PFSK-1 (cell line): ENCODE results near the gene STK26.

Experiments used
- FOXP2 ChIP-seq: optimal IDR thresholded peaks from 2 replicates; pipeline ENCODE3; 2011; ENCODE audit warnings: borderline replicate concordance, control low read depth, inconsistent platforms; ENCODE audit not compliant: insufficient read depth; ENCODE audit errors: extremely low read length, extremely low read depth
- POLR2AphosphoS5 ChIP-seq: IDR thresholded peaks from 2 replicates; pipeline ENCODE4 v1.6.1; 2012; ENCODE audit warnings: low read depth, mild to moderate bottlenecking, control low read depth, low read length, moderate library complexity
- SIN3A ChIP-seq: IDR thresholded peaks from 2 replicates; pipeline ENCODE4 v1.6.1; 2012; ENCODE audit warnings: mild to moderate bottlenecking, low read length, moderate library complexity, borderline replicate concordance; ENCODE audit not compliant: insufficient read depth
- TAF1 ChIP-seq: IDR thresholded peaks from 2 replicates; pipeline ENCODE4 v1.6.1; 2012; ENCODE audit warnings: low read length, control low read depth, borderline replicate concordance; ENCODE audit not compliant: insufficient read depth
- TF ChIP-seq, protein P1 (sequence below), 2 experiments: IDR thresholded peaks; 2 replicates each; pipeline versions ENCODE4 v1.6.1 to v1.8.0; 2011 to 2012; ENCODE audit warnings: low read depth in 2 of 2, low read length in 2 of 2, control low read depth in 1 of 2, inconsistent platforms in 1 of 2, mild to moderate bottlenecking in 1 of 2, moderate library complexity in 1 of 2; ENCODE audit not compliant: insufficient read depth in 1 of 2

STK26 gene

DNA sequence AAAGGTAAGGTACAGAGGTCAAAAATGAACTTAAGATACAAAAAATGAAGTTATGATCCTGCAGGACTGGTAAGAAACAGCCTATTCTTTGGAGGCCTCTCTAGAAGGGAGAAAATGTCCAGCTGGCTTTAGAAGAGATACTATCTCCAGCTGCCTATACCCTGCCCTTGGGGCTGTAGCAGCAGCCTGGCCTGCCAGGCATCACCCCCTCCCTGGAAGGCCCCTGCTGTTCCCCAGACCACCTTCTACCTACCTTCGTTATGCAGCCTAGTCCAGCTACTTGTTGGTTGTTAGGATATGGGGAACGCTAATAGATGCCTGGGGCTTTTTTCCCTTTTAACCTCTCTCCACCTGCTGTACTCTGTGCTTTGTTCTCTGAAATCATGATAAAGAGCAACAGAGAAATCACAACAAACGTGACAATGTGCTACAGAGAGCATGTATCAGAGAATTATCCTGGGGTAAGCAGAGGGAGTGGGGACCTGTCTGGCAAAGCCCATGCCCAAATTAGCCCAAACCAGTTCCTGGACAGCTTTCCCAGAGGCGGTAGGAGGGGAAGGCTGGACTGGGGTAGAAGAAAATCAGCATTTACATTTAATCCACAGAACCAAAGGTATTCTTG is 70.2 kb downstream of the STK26 start:
- TF ChIP-seq, protein P1, sequence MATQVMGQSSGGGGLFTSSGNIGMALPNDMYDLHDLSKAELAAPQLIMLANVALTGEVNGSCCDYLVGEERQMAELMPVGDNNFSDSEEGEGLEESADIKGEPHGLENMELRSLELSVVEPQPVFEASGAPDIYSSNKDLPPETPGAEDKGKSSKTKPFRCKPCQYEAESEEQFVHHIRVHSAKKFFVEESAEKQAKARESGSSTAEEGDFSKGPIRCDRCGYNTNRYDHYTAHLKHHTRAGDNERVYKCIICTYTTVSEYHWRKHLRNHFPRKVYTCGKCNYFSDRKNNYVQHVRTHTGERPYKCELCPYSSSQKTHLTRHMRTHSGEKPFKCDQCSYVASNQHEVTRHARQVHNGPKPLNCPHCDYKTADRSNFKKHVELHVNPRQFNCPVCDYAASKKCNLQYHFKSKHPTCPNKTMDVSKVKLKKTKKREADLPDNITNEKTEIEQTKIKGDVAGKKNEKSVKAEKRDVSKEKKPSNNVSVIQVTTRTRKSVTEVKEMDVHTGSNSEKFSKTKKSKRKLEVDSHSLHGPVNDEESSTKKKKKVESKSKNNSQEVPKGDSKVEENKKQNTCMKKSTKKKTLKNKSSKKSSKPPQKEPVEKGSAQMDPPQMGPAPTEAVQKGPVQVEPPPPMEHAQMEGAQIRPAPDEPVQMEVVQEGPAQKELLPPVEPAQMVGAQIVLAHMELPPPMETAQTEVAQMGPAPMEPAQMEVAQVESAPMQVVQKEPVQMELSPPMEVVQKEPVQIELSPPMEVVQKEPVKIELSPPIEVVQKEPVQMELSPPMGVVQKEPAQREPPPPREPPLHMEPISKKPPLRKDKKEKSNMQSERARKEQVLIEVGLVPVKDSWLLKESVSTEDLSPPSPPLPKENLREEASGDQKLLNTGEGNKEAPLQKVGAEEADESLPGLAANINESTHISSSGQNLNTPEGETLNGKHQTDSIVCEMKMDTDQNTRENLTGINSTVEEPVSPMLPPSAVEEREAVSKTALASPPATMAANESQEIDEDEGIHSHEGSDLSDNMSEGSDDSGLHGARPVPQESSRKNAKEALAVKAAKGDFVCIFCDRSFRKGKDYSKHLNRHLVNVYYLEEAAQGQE (IDR thresholded peaks at IDR 0.05; ENCODE audit: insufficient read depth in 1 of 2, low read depth in 2 of 2, low read length in 2 of 2), result no peak
- TF ChIP-seq POLR2AphosphoS5 (no peak), FOXP2 (no peak), SIN3A (no peak), TAF1 (no peak)

DNA sequence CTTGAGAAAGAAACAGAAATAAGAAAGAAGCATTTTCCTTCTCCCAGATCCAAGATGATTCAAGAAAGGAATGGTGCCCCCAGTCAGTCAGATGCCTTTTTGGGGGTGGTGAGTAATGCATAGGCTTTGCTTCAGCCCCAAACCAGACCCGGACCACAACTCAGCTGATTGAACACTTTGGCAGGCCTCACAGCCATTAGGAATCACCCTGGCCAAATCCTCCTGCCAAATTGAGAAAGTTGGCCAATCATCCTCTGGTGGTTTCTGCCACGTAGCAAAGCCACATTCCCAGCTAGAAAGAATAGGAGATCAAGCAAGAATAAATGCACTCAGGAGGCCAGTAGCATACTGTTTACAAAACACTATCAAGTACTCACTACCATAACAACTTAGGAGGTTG is 71.1 kb downstream of the STK26 start:
- TF ChIP-seq, protein P1 (IDR thresholded peaks at IDR 0.05; ENCODE audit: insufficient read depth in 1 of 2, low read depth in 2 of 2, low read length in 2 of 2), result no peak
- TF ChIP-seq FOXP2, result no peak

DNA sequence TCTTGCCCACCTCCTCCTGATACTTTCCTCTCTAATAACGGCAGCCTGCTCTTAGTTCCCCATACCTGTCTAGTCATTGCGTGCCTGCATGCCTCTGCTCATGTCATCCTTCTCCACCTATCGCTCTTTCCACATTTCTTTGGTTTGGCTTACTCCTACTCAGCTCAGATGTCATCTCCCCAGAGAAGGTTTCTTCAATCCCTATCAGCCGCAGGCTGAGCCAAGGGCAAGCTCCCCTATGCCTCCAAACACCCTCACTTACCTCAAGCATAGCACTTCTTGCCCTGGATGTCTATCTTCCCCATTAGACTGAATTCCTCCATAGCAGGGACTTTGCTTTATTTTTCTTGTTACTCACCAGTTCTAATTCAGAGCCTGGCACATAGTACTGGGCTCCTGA is 78.1 kb downstream of the STK26 start:
- no peak for TF ChIP-seq POLR2AphosphoS5
- no peak for TF ChIP-seq TAF1
- TF ChIP-seq, protein P1 (IDR thresholded peaks at IDR 0.05; ENCODE audit: insufficient read depth in 1 of 2, low read depth in 2 of 2, low read length in 2 of 2), result no peak
- TF ChIP-seq SIN3A, result no peak
- no peak for TF ChIP-seq FOXP2

DNA sequence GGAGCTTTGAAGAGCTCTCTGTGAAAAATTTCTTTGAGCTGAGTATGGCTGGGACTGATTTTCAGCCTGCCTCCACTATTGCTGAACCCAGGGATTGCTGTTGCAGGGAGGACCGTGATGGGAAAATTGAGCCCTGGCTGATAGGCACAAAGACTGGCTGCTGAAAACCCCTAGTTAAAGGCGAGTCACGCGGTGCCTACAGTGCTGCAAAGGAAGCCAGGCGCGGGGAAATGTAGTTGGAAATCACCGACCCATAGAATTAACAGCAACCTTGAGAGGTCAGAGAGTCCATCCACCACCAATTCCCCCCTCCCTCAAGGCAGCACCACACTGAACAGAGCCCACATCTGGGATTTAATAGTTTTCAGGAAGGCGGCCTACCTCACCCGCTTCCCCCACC is 78.7 kb downstream of the STK26 start:
- TF ChIP-seq, protein P1 (IDR thresholded peaks at IDR 0.05; ENCODE audit: insufficient read depth in 1 of 2, low read depth in 2 of 2, low read length in 2 of 2), result no peak
- TF ChIP-seq FOXP2 (no peak), SIN3A (no peak), TAF1 (no peak), POLR2AphosphoS5 (no peak)

DNA sequence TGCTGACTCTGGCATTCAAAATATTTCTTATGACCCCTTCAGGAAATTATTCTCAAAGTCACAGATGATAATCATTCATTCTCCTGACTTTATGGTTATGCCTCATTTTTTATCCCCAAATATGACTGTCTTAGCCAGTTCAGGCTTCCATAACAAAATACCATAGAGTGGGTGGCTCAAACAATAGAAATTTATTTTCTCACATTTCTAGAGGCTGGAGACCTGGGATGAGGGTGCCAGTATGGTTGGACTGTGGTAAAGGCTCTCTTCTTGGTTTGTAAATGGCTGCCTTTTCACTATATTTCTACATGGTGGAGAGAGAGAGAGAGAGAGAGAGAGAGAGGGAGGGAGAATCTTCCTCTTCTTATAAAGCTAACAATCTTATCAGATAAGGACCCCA is 84.2 kb downstream of the STK26 start:
- TF ChIP-seq SIN3A (no peak), POLR2AphosphoS5 (no peak), FOXP2 (no peak), TAF1 (no peak)
- TF ChIP-seq, protein P1 (IDR thresholded peaks at IDR 0.05; ENCODE audit: insufficient read depth in 1 of 2, low read depth in 2 of 2, low read length in 2 of 2), result no peak
